ENCODE measurements around the gene SPAG16.

DNA sequence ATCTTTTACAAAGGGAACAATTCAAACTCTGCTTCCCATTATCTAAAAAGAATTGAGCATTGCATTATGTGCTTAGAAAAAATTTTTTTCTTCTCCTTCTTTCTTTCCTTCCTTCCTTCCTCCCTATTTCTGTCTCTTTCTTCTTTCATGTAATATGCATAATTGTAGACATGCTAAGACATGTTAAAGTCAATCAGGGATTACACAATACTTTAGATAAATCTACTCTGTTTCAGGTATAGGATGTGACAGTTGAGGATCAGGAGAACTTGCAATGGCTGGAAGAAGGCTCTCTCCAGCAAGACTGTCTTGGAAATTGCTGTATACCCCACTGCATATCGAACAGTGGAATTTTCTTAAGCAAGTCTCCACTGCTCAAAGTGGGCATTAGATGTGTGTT lies 9.0 kb upstream of the SPAG16 start:
- TF ChIP-seq POLR2AphosphoS5 (IDR thresholded peaks at IDR 0.05; ENCODE audit: borderline replicate concordance, low read depth, low read length) (no peak), EZH2 (IDR thresholded peaks at IDR 0.05) (no peak)
